Epithelial cell of esophagus (primary cell): ENCODE data around the gene MACROH2A1.

Source experiments
- DNase-seq: peaks from one replicate; pipeline ENCODE4 v3.0.0; 2010; ENCODE audit warnings: low read depth
- H3K4me3 ChIP-seq: 2 replicates; pipeline ENCODE4 v1.5.1; 2011; ENCODE audit warnings: mild to moderate bottlenecking, low read length, control low read depth
- CTCF ChIP-seq: IDR thresholded peaks from 2 replicates; pipeline ENCODE4 v1.5.1; 2011; ENCODE audit warnings: low read depth, mild to moderate bottlenecking, low read length, control low read depth, inconsistent platforms; ENCODE audit not compliant: insufficient read depth; ENCODE audit errors: missing control alignments

The MACROH2A1 gene

GRCh38 chr5:135428586-135428985 is 29.6 kb upstream of the MACROH2A1 start:
- H3K4me3 ChIP-seq, result no peak overlapping the region
- DNase-seq, result no peak
- no peak for TF ChIP-seq CTCF

- H3K4me3 ChIP-seq, result no peak overlapping the region
- DNase-seq, result peak; percentile 68
- TF ChIP-seq CTCF, result peak; percentile 79
Measured at GRCh38 chr5:135426102-135427082, 27.4 kb upstream of the MACROH2A1 start.

GRCh38 chr5:135425641-135426040 is 26.6 kb upstream of the MACROH2A1 start:
- no peak overlapping the region for H3K4me3 ChIP-seq
- DNase-seq, result no peak
- TF ChIP-seq CTCF, result no peak

GRCh38 chr5:135423846-135424168 is 24.8 kb upstream of the MACROH2A1 start:
- TF ChIP-seq CTCF, result no peak
- no peak overlapping the region for H3K4me3 ChIP-seq
- no peak for DNase-seq

- no peak for TF ChIP-seq CTCF
- DNase-seq, result no peak
- no peak overlapping the region for H3K4me3 ChIP-seq
Measured at GRCh38 chr5:135423146-135423845, 24.3 kb upstream of the MACROH2A1 start.

GRCh38 chr5:135422419-135422818 is 23.4 kb upstream of the MACROH2A1 start:
- no peak overlapping the region for H3K4me3 ChIP-seq
- TF ChIP-seq CTCF, result no peak
- DNase-seq, result no peak
